ENCODE results near the gene NUAK1. TPM values are rescaled to one million over a fixed set of nuclear protein-coding genes. Genes with fewer than 3 reads are reported as not detected.
A peak's percentile ranks its signal among the peaks of the same experiment; 100 is the strongest.

NUAK1 gene
- total RNA-seq, 2 donors from 2014 or later, result 16.9 to 30.1 TPM

DNA sequence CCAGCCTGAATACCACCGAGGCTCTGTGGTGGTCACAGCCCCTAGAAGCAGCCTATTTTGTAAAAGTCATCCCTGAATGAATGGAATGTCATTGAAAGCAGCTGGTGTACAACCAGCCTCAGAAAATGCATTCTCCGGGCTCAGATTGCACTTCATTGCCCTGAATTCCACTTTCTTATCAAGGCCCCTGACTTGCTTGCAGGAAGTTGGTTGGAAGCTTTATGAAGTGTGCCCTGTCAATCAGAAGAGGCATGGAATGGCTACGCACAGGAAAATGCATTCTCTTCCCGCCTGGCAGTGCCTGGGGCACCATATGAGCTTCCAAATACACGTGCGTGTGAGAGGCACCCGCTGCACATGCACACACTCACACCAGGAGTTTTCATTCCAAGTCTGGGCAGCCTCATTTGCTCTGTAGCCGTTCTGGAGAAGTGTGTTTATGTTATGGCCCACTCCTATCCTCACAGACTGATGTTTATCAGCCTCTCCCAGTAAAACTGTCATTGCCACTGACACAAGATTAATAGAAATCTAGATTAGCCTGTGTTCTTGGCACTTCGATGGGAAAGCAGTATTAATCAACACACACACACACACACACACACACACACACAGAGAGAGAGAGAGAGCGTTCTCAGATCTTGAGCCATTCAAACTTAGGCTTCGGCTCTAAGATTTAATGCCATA lies 63.9 kb downstream of the NUAK1 start:
- peak overlapping the region in 1 of 2 donors; percentile 43 for H3K27ac ChIP-seq
- no peaks in the 10 kb centered on the region for H3K9me3 ChIP-seq
- DNase-seq (ENCODE audit: low spot score), result no peak
- H3K4me1 ChIP-seq, result peaks cover 0 to 23% of the 10 kb centered on the region in 2 donors
- TF ChIP-seq, protein P1, sequence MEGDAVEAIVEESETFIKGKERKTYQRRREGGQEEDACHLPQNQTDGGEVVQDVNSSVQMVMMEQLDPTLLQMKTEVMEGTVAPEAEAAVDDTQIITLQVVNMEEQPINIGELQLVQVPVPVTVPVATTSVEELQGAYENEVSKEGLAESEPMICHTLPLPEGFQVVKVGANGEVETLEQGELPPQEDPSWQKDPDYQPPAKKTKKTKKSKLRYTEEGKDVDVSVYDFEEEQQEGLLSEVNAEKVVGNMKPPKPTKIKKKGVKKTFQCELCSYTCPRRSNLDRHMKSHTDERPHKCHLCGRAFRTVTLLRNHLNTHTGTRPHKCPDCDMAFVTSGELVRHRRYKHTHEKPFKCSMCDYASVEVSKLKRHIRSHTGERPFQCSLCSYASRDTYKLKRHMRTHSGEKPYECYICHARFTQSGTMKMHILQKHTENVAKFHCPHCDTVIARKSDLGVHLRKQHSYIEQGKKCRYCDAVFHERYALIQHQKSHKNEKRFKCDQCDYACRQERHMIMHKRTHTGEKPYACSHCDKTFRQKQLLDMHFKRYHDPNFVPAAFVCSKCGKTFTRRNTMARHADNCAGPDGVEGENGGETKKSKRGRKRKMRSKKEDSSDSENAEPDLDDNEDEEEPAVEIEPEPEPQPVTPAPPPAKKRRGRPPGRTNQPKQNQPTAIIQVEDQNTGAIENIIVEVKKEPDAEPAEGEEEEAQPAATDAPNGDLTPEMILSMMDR (IDR thresholded peaks at IDR 0.05), result no peak
- peaks cover 36% of the 10 kb centered on the region for H3K36me3 ChIP-seq
- no peak overlapping the region for H3K4me3 ChIP-seq
- no peaks in the 10 kb centered on the region for H3K27me3 ChIP-seq

DNA sequence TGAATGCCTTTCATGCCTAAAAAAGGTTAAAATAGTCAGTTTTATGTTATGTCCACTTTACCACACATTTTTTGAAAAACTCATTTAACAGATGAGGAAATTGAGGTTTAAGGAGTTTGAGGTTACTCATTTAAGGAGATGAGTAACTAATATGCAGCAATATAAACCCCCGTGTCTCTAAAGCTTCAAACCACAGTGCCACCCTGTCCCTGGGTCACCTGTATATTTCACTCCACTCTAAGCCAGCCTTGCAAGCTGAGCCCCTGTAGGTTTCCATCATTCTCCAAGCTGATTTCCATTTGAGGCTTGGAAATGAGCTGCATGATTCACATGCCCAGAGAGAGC lies 64.4 kb downstream of the NUAK1 start:
- Histone ChIP-seq H3K4me1 (peaks cover 0 to 18% of the 10 kb centered on the region in 2 donors), H3K9me3 (no peaks in the 10 kb centered on the region), H3K36me3 (peaks cover 39% of the 10 kb centered on the region), H3K4me3 (no peak overlapping the region), H3K27ac (peak overlapping the region in 1 of 2 donors; percentile 43), H3K27me3 (no peaks in the 10 kb centered on the region)
- TF ChIP-seq, protein P1 (IDR thresholded peaks at IDR 0.05), result no peak
- DNase-seq (ENCODE audit: low spot score), result no peak

DNA sequence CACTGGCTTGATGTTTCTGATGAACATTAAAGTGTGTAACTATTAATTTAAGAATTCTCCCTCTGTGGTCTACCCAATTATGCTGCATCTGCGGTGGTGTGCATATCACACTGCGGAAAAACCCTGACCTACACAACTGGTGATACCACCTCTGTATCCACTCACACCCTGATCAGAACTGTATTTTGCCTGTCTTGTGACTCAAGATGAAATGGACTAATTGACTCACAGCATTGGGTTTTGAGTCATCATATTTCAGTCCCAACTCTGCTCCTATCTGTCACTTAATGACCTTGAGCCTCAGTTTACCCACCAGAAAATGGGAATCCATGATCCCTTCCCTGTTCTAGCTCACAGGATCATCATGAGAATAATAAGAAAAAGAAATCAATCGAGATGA lies 65.6 kb downstream of the NUAK1 start:
- Histone ChIP-seq H3K4me3 (no peak overlapping the region), H3K9me3 (no peaks in the 10 kb centered on the region), H3K27me3 (no peaks in the 10 kb centered on the region), H3K27ac (no peak overlapping the region), H3K4me1 (peaks cover 0 to 7% of the 10 kb centered on the region in 2 donors), H3K36me3 (peaks cover 48% of the 10 kb centered on the region)
- no peak for DNase-seq (ENCODE audit: low spot score)
- TF ChIP-seq, protein P1 (IDR thresholded peaks at IDR 0.05), result no peak

DNA sequence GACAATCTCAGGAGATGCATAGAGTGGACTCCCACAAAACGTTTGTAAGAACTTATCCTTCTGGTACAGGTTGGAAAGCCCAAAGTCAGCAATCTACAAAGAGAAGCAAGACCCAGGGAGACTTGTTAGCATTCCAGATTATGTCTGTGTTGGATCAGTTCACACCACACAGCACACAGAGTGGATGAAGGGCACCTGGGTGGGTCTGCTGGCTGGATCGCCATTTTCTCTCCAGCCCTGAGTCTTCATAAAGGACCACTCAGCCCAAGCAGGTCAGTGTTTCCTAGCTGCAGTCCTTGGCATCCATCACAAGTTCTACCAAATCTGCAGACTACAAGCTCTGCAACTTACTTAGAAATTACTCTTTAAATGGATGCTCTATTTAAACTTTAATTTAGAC lies 66.0 kb downstream of the NUAK1 start:
- Histone ChIP-seq H3K27me3 (no peaks in the 10 kb centered on the region), H3K27ac (peak overlapping the region in 1 of 2 donors; percentile 18), H3K4me3 (no peak overlapping the region), H3K9me3 (no peaks in the 10 kb centered on the region), H3K36me3 (peaks cover 48% of the 10 kb centered on the region), H3K4me1 (peaks cover 0 to 2% of the 10 kb centered on the region in 2 donors)
- TF ChIP-seq, protein P1 (IDR thresholded peaks at IDR 0.05), result no peak
- no peak for DNase-seq (ENCODE audit: low spot score)

DNA sequence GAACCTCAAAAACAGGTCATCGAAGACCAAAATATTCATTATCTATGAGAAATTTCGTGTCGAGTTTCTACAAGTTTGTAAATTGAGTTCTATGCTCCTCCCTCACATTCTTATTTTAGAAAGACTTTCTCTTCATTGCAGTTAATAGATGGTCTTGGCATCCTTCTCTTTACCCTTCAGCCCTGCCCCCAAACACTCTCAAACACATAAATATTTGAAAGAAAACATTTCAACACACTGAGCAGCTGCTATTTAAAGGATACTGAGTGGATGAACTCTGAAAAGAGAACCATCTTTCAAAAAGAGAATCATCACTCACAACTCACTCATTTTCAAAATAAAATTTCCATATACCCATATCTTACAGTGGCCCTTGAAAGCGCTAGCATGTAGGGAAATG lies 67.1 kb downstream of the NUAK1 start:
- Histone ChIP-seq H3K36me3 (peaks cover 48% of the 10 kb centered on the region), H3K4me1 (no peaks in the 10 kb centered on the region), H3K4me3 (no peak overlapping the region), H3K9me3 (no peaks in the 10 kb centered on the region), H3K27me3 (no peaks in the 10 kb centered on the region), H3K27ac (no peak overlapping the region)
- no peak for DNase-seq (ENCODE audit: low spot score)
- TF ChIP-seq, protein P1 (IDR thresholded peaks at IDR 0.05), result no peak

DNA sequence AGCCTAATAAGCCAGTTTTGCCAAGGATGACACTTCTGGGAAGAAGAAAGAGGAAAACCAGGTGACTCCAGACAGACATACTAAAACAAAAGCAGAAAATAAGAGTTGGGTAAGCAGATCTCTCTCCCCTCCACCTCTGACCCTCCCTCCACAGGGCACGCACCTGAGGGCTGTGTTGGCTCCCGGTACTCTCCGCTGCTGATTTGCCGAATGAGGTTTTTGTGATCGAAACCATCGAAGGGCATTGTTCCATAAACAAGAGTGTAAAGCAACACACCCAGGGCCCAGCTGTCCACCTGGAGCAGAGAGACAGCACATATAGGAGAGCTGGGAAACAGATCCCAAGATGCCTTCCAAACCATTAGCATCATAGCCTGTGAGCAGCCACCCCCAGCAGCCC lies 68.1 kb downstream of the NUAK1 start:
- Histone ChIP-seq H3K4me1 (no peaks in the 10 kb centered on the region), H3K27ac (no peak overlapping the region), H3K36me3 (peaks cover 53% of the 10 kb centered on the region)

More for the DNA sequence above, 68.1 kb downstream of the NUAK1 start:
- Histone ChIP-seq H3K4me3 (no peak overlapping the region), H3K9me3 (no peaks in the 10 kb centered on the region), H3K27me3 (no peaks in the 10 kb centered on the region)
- DNase-seq (ENCODE audit: low spot score), result no peak
- TF ChIP-seq, protein P1 (IDR thresholded peaks at IDR 0.05), result no peak

Measured in right atrium auricular region (tissue), 2 donors.